PC-9 (cell line): Measurements from ENCODE around the gene DCUN1D1.

Experiments used
- CTCF ChIP-seq: fragments of 200-600 bp; sonication (generic); conservative IDR thresholded peaks from 2 replicates; pipeline ENCODE4 v1.6.1; 2017; ENCODE audit warnings: mixed run types, antibody characterized with exemption, mild to moderate bottlenecking, moderate library complexity
- EZH2 ChIP-seq: fragments of 200-600 bp; sonication (generic); IDR thresholded peaks from 2 replicates; pipeline ENCODE4 v1.8.0; 2017; ENCODE audit warnings: antibody characterized with exemption, low read depth

- TF ChIP-seq CTCF (no peak), EZH2 (no peak)
These were observed 68.6 kb downstream of the DCUN1D1 start for GRCh38 chr3:182911782-182912111.
